ENCODE results near the gene CLDND2. TPM values are rescaled to one million over a fixed set of nuclear protein-coding genes. Genes with fewer than 3 reads are reported as not detected.

CLDND2 gene
- polyA plus RNA-seq, 1 of the 3 experiments (the other 2 are of a cell fraction) = 0.26 TPM

DNA sequence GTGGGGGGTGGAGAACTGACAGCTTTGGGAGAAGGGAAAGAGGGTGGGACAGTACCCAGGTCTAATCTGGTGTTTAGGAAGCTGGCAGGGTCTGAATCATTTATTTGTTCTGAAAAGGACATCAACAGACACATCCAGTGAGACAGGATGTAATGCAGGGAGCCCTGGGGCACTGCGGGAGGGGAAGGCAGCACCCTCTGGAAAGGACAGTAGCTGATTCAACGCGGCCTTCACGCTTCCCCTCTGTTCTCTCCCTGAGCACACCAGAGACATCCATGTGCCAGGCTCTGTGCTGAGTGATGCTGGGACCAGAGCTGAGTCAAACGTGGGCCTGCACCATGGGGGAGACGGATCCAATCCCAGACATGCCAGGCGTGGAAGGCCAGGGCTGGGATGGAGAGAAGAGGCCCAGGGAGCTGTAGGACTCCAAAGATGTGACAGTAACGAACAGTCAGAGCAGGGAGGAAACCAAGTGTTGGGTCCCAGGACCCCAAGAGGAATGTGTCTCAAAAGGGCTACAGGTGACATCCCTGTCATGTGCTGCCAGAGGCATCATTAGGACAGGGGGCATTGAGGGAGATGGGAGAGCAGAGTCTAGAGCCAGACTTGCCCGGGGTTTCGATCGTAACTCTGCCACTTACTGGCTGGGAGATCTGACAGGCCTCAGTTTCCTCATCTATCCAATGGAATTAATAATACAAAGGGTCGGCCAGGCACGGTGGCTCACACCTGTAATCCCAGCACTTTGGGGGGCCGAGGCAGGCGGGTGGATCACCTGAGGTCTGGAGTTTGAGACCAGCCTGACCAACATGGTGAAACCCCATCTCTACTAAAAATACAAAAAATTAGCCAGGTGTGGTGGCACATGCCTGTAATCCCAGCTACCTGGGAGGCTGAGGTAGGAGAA, 4.3 kb downstream of the CLDND2 start:
- Histone ChIP-seq H3K36me3 (replicated peaks in 1 of 2; ENCODE audit: control insufficient read depth in 1 of 2, insufficient read depth in 2 of 2, low read length in 1 of 2) (no peaks in the 10 kb centered on the region), H3K79me2 (ENCODE audit: insufficient read depth) (peaks cover 6% of the 10 kb centered on the region), H3K4me3 (ENCODE audit: low read depth in 2 of 2, low read length in 1 of 2) (no peak overlapping the region), H3F3A (replicated peaks; ENCODE audit: insufficient read depth) (peaks cover 5% of the 10 kb centered on the region), H4K20me1 (ENCODE audit: insufficient read depth) (no peaks in the 10 kb centered on the region), H3K27ac (ENCODE audit: low read depth in 2 of 2, low read length in 1 of 2) (no peak overlapping the region; a peak in 1 of 4 replicates), H3K9me2 (no peaks in the 10 kb centered on the region), H3K27me3 (ENCODE audit: insufficient read depth) (no peaks in the 10 kb centered on the region), H3K9me3 (no peaks in the 10 kb centered on the region), H2AFZ (ENCODE audit: low read depth) (no peak overlapping the region), H3K4me1 (ENCODE audit: control insufficient read depth in 1 of 2, insufficient read depth in 2 of 2, low read depth in 1 of 2, low read length in 1 of 2) (peaks cover 6 to 21% of the 10 kb centered on the region in 2 experiments; a peak in 3 of 4 replicates), H3K9ac (no peak overlapping the region), H3K4me2 (no peak overlapping the region)
- ChIA-PET POLR2A (no interaction called here), CTCF (no interaction called here)
- 87% methylated on average over 15 of the region's 15 CpGs for WGBS (ENCODE audit: low lambda C conversion rate)
- TF ChIP-seq GABPA (IDR thresholded peaks at IDR 0.05; ENCODE audit: low read depth) = no peak
- no peak for TF ChIP-seq JUND (IDR thresholded peaks at IDR 0.05)
- no peak for TF ChIP-seq ZBTB33 (IDR thresholded peaks at IDR 0.05; ENCODE audit: borderline replicate concordance, low read depth)
- no peak for TF ChIP-seq EP300 (IDR thresholded peaks at IDR 0.05; ENCODE audit: borderline replicate concordance in 1 of 2, low read depth in 1 of 2, low read length in 1 of 2)
- no peak for TF ChIP-seq EZH2phosphoT487 (IDR thresholded peaks at IDR 0.05; ENCODE audit: borderline replicate concordance, low read depth)
- TF ChIP-seq TAF1 (IDR thresholded peaks at IDR 0.05; ENCODE audit: borderline replicate concordance, low read depth, low read length) = no peak
- no peak for TF ChIP-seq USF2 (IDR thresholded peaks at IDR 0.05; ENCODE audit: borderline replicate concordance, low read depth, low read length)
- TF ChIP-seq TEAD4 (IDR thresholded peaks at IDR 0.05; ENCODE audit: borderline replicate concordance, insufficient read depth) = no peak
- no peak for TF ChIP-seq GATA2 (CRISPR knock-in tag; IDR thresholded peaks at IDR 0.05)
- no peak for TF ChIP-seq ELF1 (IDR thresholded peaks at IDR 0.05)
- no peak for TF ChIP-seq RXRA (IDR thresholded peaks at IDR 0.05; ENCODE audit: borderline replicate concordance, low read depth)
- no peak for TF ChIP-seq MEF2A (IDR thresholded peaks at IDR 0.05; ENCODE audit: borderline replicate concordance, low read depth)
- TF ChIP-seq SMC3 (IDR thresholded peaks at IDR 0.05; ENCODE audit: low read depth, low read length) = no peak
- TF ChIP-seq TCF12 (IDR thresholded peaks at IDR 0.05) = no peak
- TF ChIP-seq, protein P1, sequence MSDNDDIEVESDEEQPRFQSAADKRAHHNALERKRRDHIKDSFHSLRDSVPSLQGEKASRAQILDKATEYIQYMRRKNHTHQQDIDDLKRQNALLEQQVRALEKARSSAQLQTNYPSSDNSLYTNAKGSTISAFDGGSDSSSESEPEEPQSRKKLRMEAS (IDR thresholded peaks at IDR 0.05; ENCODE audit: low read depth) = no peak
- TF ChIP-seq NFIC (IDR thresholded peaks at IDR 0.05; ENCODE audit: borderline replicate concordance) = no peak
- no peak for TF ChIP-seq CHD2 (IDR thresholded peaks at IDR 0.05; ENCODE audit: low read length, partially characterized antibody)
- TF ChIP-seq YY1 (IDR thresholded peaks at IDR 0.05; ENCODE audit: low read depth) = no peak
- no peak for TF ChIP-seq RFX5 (IDR thresholded peaks at IDR 0.05; ENCODE audit: low read length)
- DNase-seq = no peak
